HG03159 (cell line): ENCODE measurements around the gene NOLC1.

ENCODE experiments used
- ATAC-seq: cut with Tn5 transposase; IDR thresholded peaks from one replicate; pipeline ENCODE4 v1.9.1; 2021; ENCODE audit warnings: mild to moderate bottlenecking, moderate library complexity; ENCODE audit not compliant: unreplicated experiment

Gene NOLC1

DNA sequence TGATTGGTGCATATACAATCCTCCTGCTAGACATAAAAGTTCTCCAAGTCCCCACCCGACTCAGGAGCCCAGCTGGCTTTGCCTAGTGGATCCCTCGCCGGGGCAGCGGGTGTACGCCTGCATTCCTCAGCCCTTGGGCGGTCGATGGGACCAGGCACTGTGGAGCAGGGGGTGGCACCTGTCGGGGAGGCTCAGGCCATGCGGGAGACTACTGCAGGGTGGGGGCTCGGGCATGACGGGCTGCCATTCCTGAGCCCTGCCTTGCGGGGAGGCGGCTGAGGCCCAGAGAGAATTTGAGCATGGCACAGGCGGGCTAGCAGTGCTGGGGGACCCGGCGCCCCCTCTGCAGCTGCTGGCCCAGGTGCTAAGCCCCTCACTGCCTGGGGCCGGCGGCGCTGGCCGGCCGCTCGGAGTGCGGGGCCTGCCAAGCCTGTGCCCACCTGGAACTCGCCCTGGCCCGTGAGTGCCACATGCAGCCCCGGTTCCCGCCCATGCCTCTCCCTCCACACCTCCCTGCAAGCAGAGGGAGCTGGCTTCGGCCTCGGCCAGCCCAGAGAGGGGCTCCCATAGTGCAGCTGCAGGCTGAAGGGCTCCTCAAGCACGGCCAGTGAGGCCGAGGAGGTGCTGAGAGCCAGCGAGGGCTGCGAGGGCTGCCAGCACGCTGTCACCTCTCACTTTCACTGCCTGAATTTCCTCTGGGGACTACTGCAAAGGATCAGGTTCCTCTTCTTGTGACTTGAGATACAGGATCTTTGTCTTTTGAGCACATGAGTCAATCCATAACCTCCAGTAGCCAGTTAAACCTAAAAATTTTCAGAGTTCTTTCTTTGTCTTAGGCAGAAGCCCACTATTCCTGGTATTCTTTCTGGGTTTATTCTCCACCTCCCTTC is 48.8 kb downstream of the NOLC1 start:
- ATAC-seq = no peak

DNA sequence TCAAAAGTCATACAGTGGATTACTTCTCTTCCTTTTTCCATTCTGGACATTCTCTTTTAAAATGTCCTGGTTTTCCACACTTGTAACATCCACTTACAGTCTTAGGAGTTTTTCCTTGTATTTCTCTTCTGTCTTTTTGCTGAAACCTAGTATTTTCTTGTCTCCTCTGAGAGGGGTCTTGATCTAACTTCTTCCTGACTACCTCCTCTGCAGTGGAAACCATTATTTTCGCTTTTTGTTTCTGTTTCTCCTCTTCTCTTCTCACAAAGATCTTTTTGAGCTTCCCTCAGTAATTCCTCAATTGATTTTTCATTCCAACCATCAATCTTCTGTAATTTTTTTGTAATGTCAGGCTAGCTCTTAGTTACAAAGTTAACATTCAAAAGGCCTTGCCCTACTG is 50.2 kb downstream of the NOLC1 start:
- no peak for ATAC-seq

DNA sequence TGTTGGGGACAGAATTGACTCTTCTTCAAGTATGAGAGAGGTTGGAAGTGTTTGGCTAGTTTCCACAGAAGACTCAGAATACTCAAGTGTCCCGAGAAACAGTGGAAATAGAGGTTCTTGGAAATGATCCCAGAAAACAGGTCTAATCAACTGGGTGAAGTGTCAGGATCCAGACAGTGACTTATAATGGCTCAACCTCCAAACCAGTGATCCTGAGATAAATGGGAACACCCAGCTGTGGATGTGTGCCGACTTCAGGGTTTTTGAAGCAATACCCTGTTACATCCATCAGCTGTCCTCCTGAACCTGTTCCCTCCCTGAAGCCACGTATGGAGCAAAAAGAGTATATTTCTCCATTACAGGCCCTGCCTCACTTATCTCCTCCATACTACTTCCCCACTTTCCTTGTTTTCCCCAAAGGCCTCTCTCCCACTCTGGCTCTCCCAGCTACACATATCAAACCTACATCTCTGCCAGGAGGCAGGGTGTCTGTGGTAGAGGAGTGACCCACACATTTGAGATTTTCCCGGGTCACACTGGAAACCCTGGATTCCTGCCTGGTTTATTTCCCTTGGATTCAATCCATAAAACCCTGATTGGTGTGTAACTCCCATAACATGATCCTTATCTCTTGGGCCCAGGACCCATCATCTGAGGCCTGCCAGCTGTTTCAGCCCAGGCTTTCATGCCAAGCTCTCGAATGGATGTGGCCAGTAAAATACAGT is 56.3 kb downstream of the NOLC1 start:
- no peak for ATAC-seq

DNA sequence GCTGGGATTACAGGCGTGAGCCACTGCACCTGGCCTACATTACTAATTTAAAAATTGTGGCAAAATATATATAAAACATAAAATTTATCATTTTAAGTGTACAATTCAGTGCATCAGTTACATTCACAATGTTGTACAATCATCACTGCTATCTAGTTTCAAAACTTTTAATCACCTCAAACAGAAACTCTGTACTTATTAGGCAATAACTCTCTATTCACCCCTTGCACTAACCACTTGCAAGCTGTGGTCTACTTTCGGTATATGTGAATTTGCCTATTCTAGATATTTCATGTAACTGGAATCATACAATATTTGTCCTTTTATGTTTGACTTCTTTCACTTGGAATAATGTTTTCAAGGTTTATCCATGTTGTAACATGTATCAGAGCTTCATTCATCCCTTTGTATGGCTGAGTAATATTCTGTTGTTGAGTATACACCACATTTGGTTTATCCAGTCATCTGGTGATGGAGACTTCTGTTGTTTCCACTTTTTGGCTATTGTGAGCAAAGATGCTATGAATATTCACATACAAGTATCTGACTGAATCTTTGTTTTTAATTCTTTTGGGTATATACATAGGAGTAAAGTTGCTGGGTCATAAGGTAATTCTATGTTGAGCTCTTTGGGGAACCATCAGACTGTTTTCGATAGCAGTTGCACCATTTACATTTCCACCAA is 59.6 kb downstream of the NOLC1 start:
- no peak for ATAC-seq
